GM12873 (cell line): ENCODE results near the gene NDUFB8.
A peak's percentile ranks its signal among the peaks of the same experiment; 100 is the strongest.

Experiments used
- CTCF ChIP-seq: IDR thresholded peaks from 2 replicates; pipeline ENCODE4 v1.5.1; 2012; ENCODE audit warnings: low read depth, mild to moderate bottlenecking, moderate library complexity, low read length, control low read depth; ENCODE audit not compliant: insufficient read depth; ENCODE audit errors: missing control alignments

The NDUFB8 gene

GRCh38 chr10:100535715-100536353 lies 6.2 kb upstream of the NDUFB8 start, which contains the start of gene HIF1AN:
Gene HIF1AN, plus strand, starts transcription at chr10:100535943. Its CDS starts 16 bp downstream, at chr10:100535959.
- peak; percentile 95 for TF ChIP-seq CTCF

GRCh38 chr10:100535338-100535714 lies 5.7 kb upstream of the NDUFB8 start:
- TF ChIP-seq CTCF, result no peak

- no peak for TF ChIP-seq CTCF
These were observed 5.1 kb upstream of the NDUFB8 start for GRCh38 chr10:100534726-100535125.

- no peak for TF ChIP-seq CTCF
These were observed 2.1 kb upstream of the NDUFB8 start for GRCh38 chr10:100531761-100532160.

- no peak for TF ChIP-seq CTCF
These were observed 673 bp downstream of the NDUFB8 start for GRCh38 chr10:100528921-100529474.

- no peak for TF ChIP-seq CTCF
These were observed 1.4 kb downstream of the NDUFB8 start for GRCh38 chr10:100528123-100528886.

- TF ChIP-seq CTCF, result peak; percentile 25
These were observed 5.0 kb downstream of the NDUFB8 start for GRCh38 chr10:100524638-100525037.
